Measurements from ENCODE around the gene EPHB4.

DNA sequence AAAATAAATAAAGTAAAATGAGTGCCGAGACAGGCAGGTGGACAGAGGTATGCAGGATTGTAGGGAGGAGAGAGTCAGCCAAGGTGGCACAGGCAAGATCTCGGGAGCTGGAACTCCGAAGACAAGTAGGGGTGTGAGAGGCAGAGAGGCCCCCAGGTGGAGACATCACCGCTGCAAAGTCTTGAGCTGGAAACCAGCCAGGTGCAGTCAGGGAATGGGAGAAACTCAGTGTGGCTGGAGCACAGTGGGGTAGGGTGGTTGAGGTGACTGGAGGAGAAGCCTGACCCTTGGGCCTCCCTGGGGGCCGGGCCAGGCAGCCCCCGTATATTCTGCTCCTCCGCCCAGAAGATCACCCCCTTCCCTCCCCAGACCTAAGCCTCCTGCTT lies 4.2 kb downstream of the EPHB4 start:
- TF ChIP-seq POLR2A (IDR thresholded peaks at IDR 0.05), result no peak
- no peak for TF ChIP-seq CTCF (IDR thresholded peaks at IDR 0.05)
